OCI-LY1 (cell line): ENCODE data around the gene PEX26.

Experiments used
- EZH2 ChIP-seq: fragments of 200-600 bp; sonication (generic), shearing (Covaris generic); IDR thresholded peaks from 2 replicates; pipeline ENCODE4 v1.8.0; 2017; ENCODE audit warnings: borderline replicate concordance, mixed run types, mild to moderate bottlenecking, antibody characterized with exemption, low read length, moderate library complexity, mixed read lengths
- TF ChIP-seq, protein P1 (sequence below): fragments of 200-600 bp; sonication (generic), shearing (Covaris generic); IDR thresholded peaks from 2 replicates; pipeline ENCODE4 v1.5.1; 2017; ENCODE audit warnings: mild to moderate bottlenecking, antibody characterized with exemption, low read length, moderate library complexity, mixed read lengths

DNA sequence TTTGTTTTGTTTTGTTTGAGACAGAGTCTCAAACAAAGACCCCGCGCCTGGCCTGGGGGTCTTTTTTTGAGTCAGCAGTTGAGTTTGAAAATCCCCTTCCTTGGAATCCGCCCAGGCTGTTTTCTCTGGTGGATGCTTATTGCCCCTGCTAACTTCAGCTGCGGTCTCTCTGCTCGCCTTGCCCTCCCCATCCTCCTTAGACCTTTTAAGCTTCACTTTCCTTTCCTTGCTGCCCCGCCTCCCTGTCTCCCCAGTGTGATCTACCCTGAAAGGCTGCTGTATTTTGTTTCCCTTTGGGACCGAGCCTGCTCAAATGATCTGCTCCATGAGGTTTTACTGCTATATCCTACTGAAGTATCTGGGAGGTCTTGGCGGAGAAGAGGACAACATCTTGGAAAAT lies 74.7 kb downstream of the PEX26 start:
- TF ChIP-seq, protein P1, sequence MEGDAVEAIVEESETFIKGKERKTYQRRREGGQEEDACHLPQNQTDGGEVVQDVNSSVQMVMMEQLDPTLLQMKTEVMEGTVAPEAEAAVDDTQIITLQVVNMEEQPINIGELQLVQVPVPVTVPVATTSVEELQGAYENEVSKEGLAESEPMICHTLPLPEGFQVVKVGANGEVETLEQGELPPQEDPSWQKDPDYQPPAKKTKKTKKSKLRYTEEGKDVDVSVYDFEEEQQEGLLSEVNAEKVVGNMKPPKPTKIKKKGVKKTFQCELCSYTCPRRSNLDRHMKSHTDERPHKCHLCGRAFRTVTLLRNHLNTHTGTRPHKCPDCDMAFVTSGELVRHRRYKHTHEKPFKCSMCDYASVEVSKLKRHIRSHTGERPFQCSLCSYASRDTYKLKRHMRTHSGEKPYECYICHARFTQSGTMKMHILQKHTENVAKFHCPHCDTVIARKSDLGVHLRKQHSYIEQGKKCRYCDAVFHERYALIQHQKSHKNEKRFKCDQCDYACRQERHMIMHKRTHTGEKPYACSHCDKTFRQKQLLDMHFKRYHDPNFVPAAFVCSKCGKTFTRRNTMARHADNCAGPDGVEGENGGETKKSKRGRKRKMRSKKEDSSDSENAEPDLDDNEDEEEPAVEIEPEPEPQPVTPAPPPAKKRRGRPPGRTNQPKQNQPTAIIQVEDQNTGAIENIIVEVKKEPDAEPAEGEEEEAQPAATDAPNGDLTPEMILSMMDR: no peak
- TF ChIP-seq EZH2: no peak
